ENCODE results near the gene GRIPAP1. TPM values are rescaled to one million over a fixed set of nuclear protein-coding genes. Genes with fewer than 3 reads are reported as not detected.

The GRIPAP1 gene
- total RNA-seq, 5 donors from 2014 or later (not counting 1 experiment from before 2014, with no cell fraction given), result 85.2 to 123 (median 104) TPM

DNA sequence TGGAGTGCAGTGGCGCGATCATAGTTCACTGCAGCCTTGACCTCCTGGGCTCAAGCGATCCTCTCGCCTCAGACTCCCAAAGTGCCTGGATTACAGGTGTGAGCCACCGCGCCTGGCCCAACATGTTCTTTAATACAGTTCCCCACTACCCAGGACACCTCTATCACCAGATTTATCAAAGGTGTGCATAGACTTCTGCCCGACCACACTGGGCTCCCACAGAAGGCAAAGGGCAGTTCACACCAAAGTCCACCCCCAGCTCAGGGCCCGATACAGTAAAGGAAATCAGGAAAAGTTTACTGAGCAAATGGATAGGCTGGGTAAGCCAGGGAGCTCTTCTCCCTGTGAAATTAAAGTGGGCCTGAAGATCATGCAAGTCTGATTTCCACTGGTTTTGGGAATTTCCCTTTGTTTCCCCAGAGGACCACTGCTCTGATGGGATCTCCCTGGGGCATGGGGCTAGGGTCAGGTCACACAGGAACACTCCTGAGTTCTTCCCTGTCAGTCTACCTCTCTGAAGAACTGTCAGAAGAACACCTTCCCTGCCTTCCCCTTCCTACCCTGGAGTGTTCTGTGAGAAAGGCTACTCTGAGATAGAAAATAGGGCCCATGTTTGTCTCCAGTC, 65.5 kb downstream of the GRIPAP1 start:
- H3K36me3 Mint-ChIP-seq, result peaks cover 23% of the 10 kb centered on the region
- CTCF ChIA-PET, result interaction anchor here (1.0 to 1.9 kb wide), 11 partner anchors 10 to 397 kb away, joined by 3 to 10 read pairs (median 5); partner anchors contain the start of genes OTUD5 (in 1 of the 2), PQBP1 (in 1 of the 2), SLC35A2 (in 1 of the 2) and TBC1D25 (in 1 of the 2)
- no peaks in the 10 kb centered on the region for H3K9me3 ChIP-seq
- peak overlapping the region; percentile 26 to 55 for H3K4me3 ChIP-seq (ENCODE audit: control insufficient read depth in 1 of 2, extremely low read depth in 1 of 2, low read length in 1 of 2)
- 97% methylated on average over 5 of the region's 8 CpGs for WGBS (ENCODE audit: insufficient coverage)
- H3K27ac Mint-ChIP-seq, result peak overlapping the region; percentile 92 to 99
- H3K4me3 Mint-ChIP-seq, result peak overlapping the region; percentile 70 to 84 (median 76)
- ATAC-seq (replicated peaks in 1 of 4) (no peak), DNase-seq (no peak)
- H3K36me3 ChIP-seq (ENCODE audit: control insufficient read depth in 2 of 2, extremely low read depth in 1 of 2, insufficient read depth in 1 of 2, low read length in 1 of 2), result peaks cover 0 to 13% of the 10 kb centered on the region in 2 donors
- H3K27me3 ChIP-seq (replicated peaks in 1 of 2; ENCODE audit: control insufficient read depth in 2 of 2, extremely low read depth in 1 of 2, insufficient read depth in 2 of 2, low read length in 1 of 2), result no peaks in the 10 kb centered on the region
- peak overlapping the region; percentile 98 for H3K27ac ChIP-seq (ENCODE audit: low read length)
- H3K4me1 ChIP-seq (ENCODE audit: control insufficient read depth in 1 of 2, extremely low read depth in 1 of 2, insufficient read depth in 2 of 2, low read length in 2 of 2), result peaks cover 31 to 77% of the 10 kb centered on the region in 2 experiments
- POLR2A ChIA-PET, result interaction anchor here (0.5 to 1.5 kb wide), 9 partner anchors 9 to 946 kb away, joined by 3 to 13 read pairs (median 5); partner anchors contain the start of gene SLC35A2 (in 1 of the 2)
- no peaks in the 10 kb centered on the region for H3K27me3 Mint-ChIP-seq
- peaks cover 79 to 80% (median 79%) of the 10 kb centered on the region in 3 donors for H3K4me1 Mint-ChIP-seq
- H3K9me3 Mint-ChIP-seq, result no peaks in the 10 kb centered on the region

DNA sequence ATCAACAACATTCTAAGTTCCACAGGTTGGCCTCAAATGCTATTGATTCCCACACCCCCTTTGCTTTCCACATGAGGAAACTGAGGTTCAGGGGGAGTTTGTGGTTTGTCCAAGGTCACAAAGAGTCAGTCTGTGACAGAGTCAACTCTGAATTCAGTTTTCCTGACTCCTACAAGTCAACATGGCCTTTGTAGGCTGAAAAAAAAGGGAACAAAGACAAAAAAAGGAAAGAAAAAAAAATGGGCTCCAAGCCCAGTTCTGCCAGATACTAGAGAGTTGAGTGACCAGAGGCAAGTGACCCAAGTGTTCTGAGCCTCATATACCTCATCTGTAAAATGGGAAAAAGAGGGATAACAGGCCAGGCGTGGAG, 66.8 kb downstream of the GRIPAP1 start:
- CTCF ChIA-PET, result no interaction called here
- peak overlapping the region; percentile 92 to 99 for H3K27ac Mint-ChIP-seq
- ATAC-seq (replicated peaks in 1 of 4) (no peak), DNase-seq (no peak)
- H3K36me3 Mint-ChIP-seq, result peaks cover 26% of the 10 kb centered on the region
- no peaks in the 10 kb centered on the region for H3K9me3 ChIP-seq
- POLR2A ChIA-PET, result no interaction called here
- no peaks in the 10 kb centered on the region for H3K27me3 ChIP-seq (replicated peaks in 1 of 2; ENCODE audit: control insufficient read depth in 2 of 2, extremely low read depth in 1 of 2, insufficient read depth in 2 of 2, low read length in 1 of 2)
- peaks cover 69 to 72% (median 69%) of the 10 kb centered on the region in 3 donors for H3K4me1 Mint-ChIP-seq
- no CpG with 5 or more reads among the region's 1 CpG for WGBS (ENCODE audit: insufficient coverage)
- H3K27me3 Mint-ChIP-seq, result no peaks in the 10 kb centered on the region
- H3K4me1 ChIP-seq (ENCODE audit: control insufficient read depth in 1 of 2, extremely low read depth in 1 of 2, insufficient read depth in 2 of 2, low read length in 2 of 2), result peaks cover 28 to 64% of the 10 kb centered on the region in 2 experiments
- no peaks in the 10 kb centered on the region for H3K9me3 Mint-ChIP-seq
- peak overlapping the region; percentile 71 for H3K27ac ChIP-seq (ENCODE audit: low read length)
- peak overlapping the region in 1 of 3 donors; percentile 61 for H3K4me3 Mint-ChIP-seq
- H3K4me3 ChIP-seq (ENCODE audit: control insufficient read depth in 1 of 2, extremely low read depth in 1 of 2, low read length in 1 of 2), result no peak overlapping the region
- peaks cover 0 to 13% of the 10 kb centered on the region in 2 donors for H3K36me3 ChIP-seq (ENCODE audit: control insufficient read depth in 2 of 2, extremely low read depth in 1 of 2, insufficient read depth in 1 of 2, low read length in 1 of 2)

DNA sequence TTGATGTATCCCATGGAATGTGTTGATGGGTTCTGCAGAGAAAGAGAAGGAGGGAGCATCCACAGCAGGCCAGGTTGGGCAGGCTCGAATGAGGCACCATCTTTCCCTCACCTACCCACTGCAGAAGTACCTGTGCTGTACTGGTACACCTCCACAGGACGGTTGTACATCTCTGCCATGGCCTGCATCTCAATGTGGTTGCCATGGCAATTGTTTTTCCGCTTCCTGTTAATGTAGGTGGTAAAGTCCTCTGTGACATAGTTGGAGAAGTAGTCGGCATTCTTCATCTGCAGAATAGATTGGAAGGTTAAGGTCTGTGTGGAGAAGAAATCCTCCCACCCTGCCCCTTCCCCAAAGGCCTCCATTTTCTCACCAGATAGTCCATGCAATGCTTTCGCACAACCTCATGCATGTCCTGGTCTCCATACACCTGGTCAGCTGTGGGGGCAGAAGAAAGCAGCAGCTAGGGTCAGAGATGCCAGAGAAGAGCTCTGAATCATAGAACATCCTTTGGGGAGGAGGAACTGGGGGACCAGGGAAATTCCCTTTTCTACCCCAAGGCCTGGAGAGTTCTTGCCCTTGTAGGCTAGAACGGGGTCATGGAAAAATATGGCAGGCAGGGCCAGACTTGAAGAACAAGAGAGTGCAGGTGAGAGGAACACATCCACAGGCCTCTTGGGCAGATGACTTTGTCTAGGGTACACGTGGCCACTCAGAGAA, 67.3 kb downstream of the GRIPAP1 start:
- Mint-ChIP-seq H3K27me3 (no peaks in the 10 kb centered on the region), H3K4me3 (peak overlapping the region; percentile 21 to 61 (median 46)), H3K9me3 (no peaks in the 10 kb centered on the region), H3K4me1 (peaks cover 64 to 69% (median 67%) of the 10 kb centered on the region in 3 donors), H3K27ac (peak overlapping the region; percentile 92 to 99), H3K36me3 (peaks cover 27% of the 10 kb centered on the region)
- H3K4me1 ChIP-seq (ENCODE audit: control insufficient read depth in 1 of 2, extremely low read depth in 1 of 2, insufficient read depth in 2 of 2, low read length in 2 of 2), result peaks cover 28 to 59% of the 10 kb centered on the region in 2 experiments
- no peaks in the 10 kb centered on the region for H3K9me3 ChIP-seq
- DNase-seq (peak in 23 of 35 experiments; percentile 19 to 74 (median 49)), ATAC-seq (replicated peaks in 1 of 4) (peak in 1 of 4 experiments; percentile 17)
- peak overlapping the region; percentile 71 for H3K27ac ChIP-seq (ENCODE audit: low read length)
- no peaks in the 10 kb centered on the region for H3K27me3 ChIP-seq (replicated peaks in 1 of 2; ENCODE audit: control insufficient read depth in 2 of 2, extremely low read depth in 1 of 2, insufficient read depth in 2 of 2, low read length in 1 of 2)
- ChIA-PET CTCF (no interaction called here), POLR2A (no interaction called here)
- peaks cover 0 to 14% of the 10 kb centered on the region in 2 donors for H3K36me3 ChIP-seq (ENCODE audit: control insufficient read depth in 2 of 2, extremely low read depth in 1 of 2, insufficient read depth in 1 of 2, low read length in 1 of 2)
- no peak overlapping the region for H3K4me3 ChIP-seq (ENCODE audit: control insufficient read depth in 1 of 2, extremely low read depth in 1 of 2, low read length in 1 of 2)
- no CpG with 5 or more reads among the region's 7 CpGs for WGBS (ENCODE audit: insufficient coverage)

DNA sequence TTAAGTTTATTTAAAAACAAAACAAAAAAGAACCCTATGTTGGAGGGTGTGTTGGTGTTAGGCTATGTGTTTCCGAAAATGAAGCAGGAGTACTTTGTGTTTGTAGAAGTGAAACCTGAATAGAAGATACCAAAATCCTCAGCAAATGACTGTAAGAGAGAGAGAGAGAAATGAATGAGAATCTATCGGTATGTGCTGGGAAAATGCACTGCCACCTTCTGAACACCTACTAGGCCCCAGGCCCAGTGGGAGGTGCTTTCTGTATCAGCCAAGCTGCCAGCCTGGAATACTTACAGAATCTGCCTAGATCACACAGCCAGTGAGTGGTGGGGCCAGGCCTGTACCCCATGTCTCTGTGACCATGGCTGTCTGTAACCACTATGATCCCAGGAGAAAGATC, 68.3 kb downstream of the GRIPAP1 start:
- peaks cover 54 to 59% (median 57%) of the 10 kb centered on the region in 3 donors for H3K4me1 Mint-ChIP-seq
- no peak for ATAC-seq (replicated peaks in 1 of 4)
- CTCF ChIA-PET, result no interaction called here

DNA sequence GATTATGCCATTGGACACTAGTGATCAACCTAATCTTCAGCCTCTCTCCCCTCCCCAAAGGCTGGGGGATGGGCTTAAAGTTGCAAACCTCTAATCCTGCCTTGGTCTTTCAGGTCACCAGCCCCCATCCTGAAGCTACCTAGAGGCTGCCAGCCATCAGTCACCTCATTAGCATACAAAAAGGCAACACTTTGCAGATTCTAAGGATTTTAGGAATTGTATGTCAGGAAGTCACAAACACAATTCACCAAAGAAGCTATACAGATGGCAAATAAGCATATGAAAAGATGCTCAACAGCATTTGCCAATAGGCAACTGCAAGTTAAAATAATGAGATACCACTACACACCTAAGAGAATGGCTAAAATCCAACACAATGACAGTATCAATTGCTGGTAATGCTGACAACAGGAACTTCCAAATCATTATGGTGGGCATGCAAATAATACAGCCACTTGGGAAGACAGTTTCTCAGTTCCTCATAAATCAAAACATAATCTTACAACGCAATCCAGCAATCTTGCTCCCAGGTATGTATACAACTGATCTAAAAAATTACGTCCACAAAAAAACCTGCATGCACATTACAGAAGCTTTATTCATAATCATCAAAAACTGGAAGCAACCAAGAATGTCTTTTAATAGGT, 74.2 kb downstream of the GRIPAP1 start:
- H3K36me3 ChIP-seq (ENCODE audit: control insufficient read depth in 2 of 2, extremely low read depth in 1 of 2, insufficient read depth in 1 of 2, low read length in 1 of 2), result peaks cover 0 to 32% of the 10 kb centered on the region in 2 donors
- no CpG with 5 or more reads among the region's 2 CpGs for whole genome bisulfite sequencing (ENCODE audit: insufficient coverage)

More for the DNA sequence above, 68.3 kb downstream of the GRIPAP1 start:
- WGBS (ENCODE audit: insufficient coverage), result no CpG with 5 or more reads among the region's 2 CpGs
- H3K36me3 Mint-ChIP-seq, result peaks cover 27% of the 10 kb centered on the region
- peaks cover 0 to 14% of the 10 kb centered on the region in 2 donors for H3K36me3 ChIP-seq (ENCODE audit: control insufficient read depth in 2 of 2, extremely low read depth in 1 of 2, insufficient read depth in 1 of 2, low read length in 1 of 2)
- no peaks in the 10 kb centered on the region for H3K9me3 ChIP-seq
- peak overlapping the region; percentile 71 for H3K27ac ChIP-seq (ENCODE audit: low read length)
- peaks cover 24 to 49% of the 10 kb centered on the region in 2 experiments for H3K4me1 ChIP-seq (ENCODE audit: control insufficient read depth in 1 of 2, extremely low read depth in 1 of 2, insufficient read depth in 2 of 2, low read length in 2 of 2)
- peak overlapping the region; percentile 92 to 99 for H3K27ac Mint-ChIP-seq
- no peak for DNase-seq
- H3K27me3 ChIP-seq (replicated peaks in 1 of 2; ENCODE audit: control insufficient read depth in 2 of 2, extremely low read depth in 1 of 2, insufficient read depth in 2 of 2, low read length in 1 of 2), result no peaks in the 10 kb centered on the region
- no peaks in the 10 kb centered on the region for H3K9me3 Mint-ChIP-seq
- no peak overlapping the region for H3K4me3 ChIP-seq (ENCODE audit: control insufficient read depth in 1 of 2, extremely low read depth in 1 of 2, low read length in 1 of 2)
- POLR2A ChIA-PET, result no interaction called here
- no peaks in the 10 kb centered on the region for H3K27me3 Mint-ChIP-seq
- H3K4me3 Mint-ChIP-seq, result peak overlapping the region in 2 of 3 donors; percentile 21 to 61

DNA sequence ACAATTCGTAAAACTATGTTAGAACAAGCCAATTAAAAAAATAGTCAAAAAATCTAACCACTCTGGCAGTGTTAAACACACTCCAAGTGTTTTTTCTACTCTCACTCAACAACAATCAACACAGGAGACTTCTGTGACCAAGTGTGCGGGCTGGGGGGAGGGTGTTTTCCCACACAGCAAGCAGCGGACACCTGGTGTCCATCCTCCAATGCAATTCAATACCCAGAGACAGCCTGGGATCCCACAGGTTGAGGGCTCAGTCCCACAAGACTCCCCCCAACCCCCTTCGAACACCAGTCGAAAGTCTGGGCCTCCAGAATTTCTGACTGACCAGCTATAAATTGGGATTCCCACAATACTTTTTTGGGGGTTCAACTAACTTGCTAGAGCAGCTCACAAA, 74.9 kb downstream of the GRIPAP1 start:
- Histone ChIP-seq H3K27ac (ENCODE audit: low read length) (no peak overlapping the region), H3K36me3 (ENCODE audit: control insufficient read depth in 2 of 2, extremely low read depth in 1 of 2, insufficient read depth in 1 of 2, low read length in 1 of 2) (peaks cover 0 to 35% of the 10 kb centered on the region in 2 donors), H3K4me1 (ENCODE audit: control insufficient read depth in 1 of 2, extremely low read depth in 1 of 2, insufficient read depth in 2 of 2, low read length in 2 of 2) (peaks cover under 1 to 37% of the 10 kb centered on the region in 2 experiments), H3K27me3 (replicated peaks in 1 of 2; ENCODE audit: control insufficient read depth in 2 of 2, extremely low read depth in 1 of 2, insufficient read depth in 2 of 2, low read length in 1 of 2) (no peaks in the 10 kb centered on the region), H3K4me3 (ENCODE audit: control insufficient read depth in 1 of 2, extremely low read depth in 1 of 2, low read length in 1 of 2) (no peak overlapping the region), H3K9me3 (no peaks in the 10 kb centered on the region)
- no CpG with 5 or more reads among the region's 5 CpGs for WGBS (ENCODE audit: insufficient coverage)
- Mint-ChIP-seq H3K27me3 (no peaks in the 10 kb centered on the region), H3K27ac (peak overlapping the region in 1 of 2 donors; percentile 19), H3K9me3 (no peaks in the 10 kb centered on the region), H3K36me3 (peaks cover 24% of the 10 kb centered on the region), H3K4me1 (peaks cover 44 to 45% (median 44%) of the 10 kb centered on the region in 3 donors), H3K4me3 (no peak overlapping the region)
- ATAC-seq (replicated peaks in 1 of 4) (no peak), DNase-seq (no peak)
- ChIA-PET CTCF (no interaction called here), POLR2A (interaction anchor here in 1 of 2 donors (1.4 kb wide), 1 partner anchor 10 kb away, joined by 3 read pairs; no protein-coding TSS in a partner anchor)

More for the DNA sequence above, 74.2 kb downstream of the GRIPAP1 start:
- ATAC-seq (replicated peaks in 1 of 4) (no peak), DNase-seq (no peak)
- peaks cover 0 to 30% of the 10 kb centered on the region in 2 experiments for H3K4me1 ChIP-seq (ENCODE audit: control insufficient read depth in 1 of 2, extremely low read depth in 1 of 2, insufficient read depth in 2 of 2, low read length in 2 of 2)
- H3K27ac Mint-ChIP-seq, result peak overlapping the region in 1 of 2 donors; percentile 55
- H3K4me1 Mint-ChIP-seq, result peaks cover 37 to 41% (median 39%) of the 10 kb centered on the region in 3 donors
- CTCF ChIA-PET, result no interaction called here
- no peak overlapping the region for H3K27ac ChIP-seq (ENCODE audit: low read length)
- H3K4me3 Mint-ChIP-seq, result no peak overlapping the region
- no peaks in the 10 kb centered on the region for H3K9me3 Mint-ChIP-seq
- peaks cover 23% of the 10 kb centered on the region for H3K36me3 Mint-ChIP-seq
- H3K27me3 Mint-ChIP-seq, result no peaks in the 10 kb centered on the region
- no peak overlapping the region for H3K4me3 ChIP-seq (ENCODE audit: control insufficient read depth in 1 of 2, extremely low read depth in 1 of 2, low read length in 1 of 2)
- no peaks in the 10 kb centered on the region for H3K9me3 ChIP-seq
- no peaks in the 10 kb centered on the region for H3K27me3 ChIP-seq (replicated peaks in 1 of 2; ENCODE audit: control insufficient read depth in 2 of 2, extremely low read depth in 1 of 2, insufficient read depth in 2 of 2, low read length in 1 of 2)
- POLR2A ChIA-PET, result interaction anchor here in 1 of 2 donors (0.6 to 1.4 kb wide), 3 partner anchors 9 to 354 kb away, joined by 3 to 5 read pairs (median 3); no protein-coding TSS in a partner anchor

Measured in T-cell (primary cell).